Vagina (tissue), 2 donors: ENCODE measurements around the gene TNRC18.

ENCODE experiments used
- POLR2A ChIP-seq, 2 donors: fragments of 450-650 bp; IDR thresholded peaks; one replicate each; pipeline ENCODE4 v1.6.1; 2017; ENCODE audit warnings: antibody characterized with exemption in 2 of 2, mild to moderate bottlenecking in 2 of 2, moderate library complexity in 2 of 2
- POLR2AphosphoS5 ChIP-seq, 2 donors: sonication (generic); formaldehyde crosslinking; IDR thresholded peaks; one replicate each; pipeline ENCODE4 v1.9.0; 2017; ENCODE audit warnings: antibody characterized with exemption in 2 of 2, mild to moderate bottlenecking in 2 of 2, low read depth in 1 of 2; ENCODE audit not compliant: insufficient read depth in 1 of 2
- TF ChIP-seq, protein P1 (sequence below), 3 experiments: fragments of 450-650 bp in 2 of 3; fragments of 200-600 bp in 1 of 3; sonication (generic) in 1 of 3; IDR thresholded peaks; one replicate each; pipeline ENCODE4 v1.5.1; 2017 to 2019; ENCODE audit warnings: antibody characterized with exemption in 3 of 3, mild to moderate bottlenecking in 2 of 3, moderate library complexity in 2 of 3

DNA sequence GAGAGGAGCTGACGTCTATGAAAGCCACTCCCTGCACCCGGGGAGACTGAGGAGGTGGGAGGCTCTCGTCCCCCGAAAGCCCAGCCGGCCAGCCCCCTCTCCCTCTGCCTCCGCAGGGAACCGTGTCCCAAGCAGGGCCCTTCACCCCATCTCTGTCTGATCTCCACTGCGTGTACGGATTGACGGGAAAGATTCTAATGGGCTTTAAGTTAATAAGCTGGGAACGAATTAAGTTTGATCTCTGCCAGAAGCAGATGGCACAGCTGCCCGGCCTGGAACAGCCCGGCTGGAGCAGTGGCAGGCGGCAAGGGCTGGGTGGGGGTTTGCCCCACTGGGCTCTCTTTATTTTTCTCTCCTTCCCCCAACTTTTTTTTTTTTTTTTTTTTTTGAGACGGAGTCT is 147.0 kb downstream of the TNRC18 start:
- TF ChIP-seq, protein P1, sequence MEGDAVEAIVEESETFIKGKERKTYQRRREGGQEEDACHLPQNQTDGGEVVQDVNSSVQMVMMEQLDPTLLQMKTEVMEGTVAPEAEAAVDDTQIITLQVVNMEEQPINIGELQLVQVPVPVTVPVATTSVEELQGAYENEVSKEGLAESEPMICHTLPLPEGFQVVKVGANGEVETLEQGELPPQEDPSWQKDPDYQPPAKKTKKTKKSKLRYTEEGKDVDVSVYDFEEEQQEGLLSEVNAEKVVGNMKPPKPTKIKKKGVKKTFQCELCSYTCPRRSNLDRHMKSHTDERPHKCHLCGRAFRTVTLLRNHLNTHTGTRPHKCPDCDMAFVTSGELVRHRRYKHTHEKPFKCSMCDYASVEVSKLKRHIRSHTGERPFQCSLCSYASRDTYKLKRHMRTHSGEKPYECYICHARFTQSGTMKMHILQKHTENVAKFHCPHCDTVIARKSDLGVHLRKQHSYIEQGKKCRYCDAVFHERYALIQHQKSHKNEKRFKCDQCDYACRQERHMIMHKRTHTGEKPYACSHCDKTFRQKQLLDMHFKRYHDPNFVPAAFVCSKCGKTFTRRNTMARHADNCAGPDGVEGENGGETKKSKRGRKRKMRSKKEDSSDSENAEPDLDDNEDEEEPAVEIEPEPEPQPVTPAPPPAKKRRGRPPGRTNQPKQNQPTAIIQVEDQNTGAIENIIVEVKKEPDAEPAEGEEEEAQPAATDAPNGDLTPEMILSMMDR (IDR thresholded peaks at IDR 0.05): no peak
- TF ChIP-seq POLR2A (IDR thresholded peaks at IDR 0.05) (no peak), POLR2AphosphoS5 (IDR thresholded peaks at IDR 0.05; ENCODE audit: insufficient read depth in 1 of 2, low read depth in 1 of 2) (no peak)
